GM12878 (cell line): ENCODE data around the gene LRBA. TPM values are rescaled to one million over a fixed set of nuclear protein-coding genes. Genes with fewer than 3 reads are reported as not detected.

Experiments
- ATAC-seq: fragments of 200-7000 bp; cut with Tn5 transposase; 3 replicates; pipeline ENCODE4 v1.9.1; 2020; ENCODE audit warnings: mild to moderate bottlenecking, moderate library complexity
- BruUV-seq: library from RNA; stranded (reverse); fragments of 400-500 nt; replicated peaks from 2 replicates; lab custom pipeline; 2021; lab: Mats Ljungman, UMichigan
- CTCF ChIA-PET: fragments of 300-600 bp; sonication (Branson Sonifier 250); formaldehyde crosslinking; extraction: SDS; loops from one replicate; lab custom pipeline; 2021; ENCODE audit warnings: inconsistent platforms; lab: Yijun Ruan, JAX
- POLR2A ChIA-PET: fragments of 350-600 bp; formaldehyde crosslinking; extraction: SDS; loops from one replicate; lab custom pipeline; 2021; ENCODE audit warnings: inconsistent platforms; lab: Charles Lee
- RAD21 ChIA-PET: fragments of 300-600 bp; sonication (Branson Sonifier 250); formaldehyde crosslinking; loops from one replicate; lab custom pipeline; 2023; ENCODE audit warnings: antibody characterized with exemption; ENCODE audit not compliant: unreplicated experiment; lab: Charles Lee
- SMC1A ChIA-PET: fragments of 300-600 bp; sonication (Branson Sonifier 250); formaldehyde crosslinking; loops from one replicate; lab custom pipeline; 2023; ENCODE audit not compliant: unreplicated experiment, uncharacterized antibody; lab: Charles Lee
- DNase-seq: peaks from one replicate; pipeline ENCODE4 v3.0.0-alpha.2; 2011; ENCODE audit warnings: low read depth, low spot score
- FAIRE-seq: peaks from 3 replicates; lab custom pipeline; 2011; peaks lifted over from hg19 to GRCh38; lab: Jason Lieb, UNC
- H2AFZ ChIP-seq: 2 replicates; pipeline ENCODE4 v1.6.0; 2011; ENCODE audit warnings: low read depth, low read length, control low read depth; ENCODE audit not compliant: control insufficient read depth
- H3K27ac ChIP-seq: 2 replicates; pipeline ENCODE4 v1.5.1; 2011; ENCODE audit warnings: control low read depth; ENCODE audit not compliant: control insufficient read depth, insufficient read depth
- H3K27me3 ChIP-seq, 2 experiments: replicated peaks in 1 of 2; 2 replicates each; pipeline versions ENCODE4 v1.6.0 to v1.6.1; 2011; ENCODE audit warnings: low read length in 1 of 2; ENCODE audit not compliant: control insufficient read depth in 2 of 2, insufficient read depth in 2 of 2
- H3K36me3 ChIP-seq, 2 experiments: 2 replicates each; pipeline ENCODE4 v1.5.1; 2011; ENCODE audit warnings: low read length in 1 of 2; ENCODE audit not compliant: control insufficient read depth in 2 of 2, insufficient read depth in 2 of 2
- H3K4me1 ChIP-seq: 2 replicates; pipeline ENCODE4 v1.6.1; 2011; ENCODE audit warnings: mild to moderate bottlenecking, low read length, moderate library complexity, mixed read lengths; ENCODE audit not compliant: control insufficient read depth, insufficient read depth
- H3K4me2 ChIP-seq: 2 replicates; pipeline ENCODE4 v1.6.0; 2011; ENCODE audit warnings: control low read depth; ENCODE audit not compliant: control insufficient read depth, insufficient read depth
- H3K4me3 ChIP-seq: fragments of 200-600 bp; sonication (generic); 2 replicates; pipeline ENCODE4 v1.5.1; 2016
- H3K79me2 ChIP-seq: 2 replicates; pipeline ENCODE4 v1.6.0; 2011; ENCODE audit warnings: low read length; ENCODE audit not compliant: control insufficient read depth, insufficient read depth
- H3K9ac ChIP-seq: 2 replicates; pipeline ENCODE4 v1.8.0; 2011; ENCODE audit warnings: low read length, control low read depth, mixed read lengths; ENCODE audit not compliant: control insufficient read depth, insufficient read depth
- H3K9me3 ChIP-seq: replicated peaks from 3 replicates; pipeline ENCODE4 v1.5.1; 2011; ENCODE audit warnings: mild to moderate bottlenecking, low read length; ENCODE audit not compliant: control insufficient read depth, insufficient read depth
- H4K20me1 ChIP-seq: 2 replicates; pipeline ENCODE4 v1.6.0; 2011; ENCODE audit not compliant: control insufficient read depth, insufficient read depth
- BCL11A ChIP-seq: IDR thresholded peaks from 2 replicates; pipeline ENCODE4 v1.6.1; 2011; ENCODE audit warnings: low read depth, low read length
- CEBPB ChIP-seq, 2 experiments: fragments of 150-350 bp in 1 of 2; IDR thresholded peaks; 2 replicates each; pipeline ENCODE4 v1.6.1; 2012 to 2014; ENCODE audit warnings: low read depth in 2 of 2, low read length in 2 of 2, borderline replicate concordance in 1 of 2, inconsistent platforms in 1 of 2
- HDAC2 ChIP-seq: fragments of 200-600 bp; sonication (generic); IDR thresholded peaks from 2 replicates; pipeline ENCODE4 v1.6.1; 2017
- KAT2A ChIP-seq: conservative IDR thresholded peaks from 2 replicates; pipeline ENCODE4 v1.6.1; 2011; ENCODE audit warnings: low read depth, low read length; ENCODE audit not compliant: control insufficient read depth
- LARP7 ChIP-seq: fragments of 450-650 bp; IDR thresholded peaks from 2 replicates; pipeline ENCODE4 v1.6.1; 2017; ENCODE audit warnings: mild to moderate bottlenecking
- MAX ChIP-seq: IDR thresholded peaks from 2 replicates; pipeline ENCODE4 v1.6.1; 2012; ENCODE audit warnings: low read depth, low read length, improper control_type of control experiment
- MEF2A ChIP-seq: IDR thresholded peaks from 2 replicates; pipeline ENCODE4 v1.6.1; 2011; ENCODE audit warnings: low read depth, mild to moderate bottlenecking, low read length, moderate library complexity; ENCODE audit not compliant: insufficient read depth
- NKRF ChIP-seq: fragments of 450-650 bp; conservative IDR thresholded peaks from 2 replicates; pipeline ENCODE4 v1.6.1; 2017; ENCODE audit warnings: mild to moderate bottlenecking, moderate library complexity
- RB1 ChIP-seq: fragments of 450-650 bp; formaldehyde crosslinking; IDR thresholded peaks from 2 replicates; pipeline ENCODE4 v1.6.1; 2017; ENCODE audit warnings: mild to moderate bottlenecking, borderline replicate concordance
- WGBS: methylation state at CpG from one replicate; pipeline ENCODE4 v1.1.6; 2016; ENCODE audit warnings: low lambda C conversion rate; ENCODE audit not compliant: insufficient replicate concordance, insufficient coverage; ENCODE audit errors: missing lambda C conversion rate; 5-methylcytosine and 5-hydroxymethylcytosine counted together
- in situ Hi-C: fragments of 300-500 bp; cut with MboI; formaldehyde crosslinking; loops from 9 replicates; pipeline ENCODE4 v1.14.3; 2018; ENCODE audit warnings: mixed read lengths
- intact Hi-C: fragments of 100-400 bp; cut with micrococcal nuclease; formaldehyde crosslinking; loops from one replicate; pipeline ENCODE4 v1.14.2; 2022; ENCODE audit not compliant: unreplicated experiment
- polyA plus RNA-seq, 11 experiments: library from polyadenylated mRNA; depleted of rRNA in 4 of 11; unstranded in 6 of 11; stranded (reverse) in 5 of 11; fragments of >200 nt; fragmentation: Nextera tagmentation in 4 of 11; fragmentation: Illumina TruSeq in 1 of 11; extraction: Ambion mirVana in 4 of 11; extraction: Trizol in 1 of 11; gene quantifications; 1 replicate in 1 of 11; 2 replicates in 10 of 11; pipeline versions ENCODE4 v1.2.1 to v1.2.3, GENCODE V29; 2011 to 2016; ENCODE audit warnings: inconsistent platforms in 2 of 11, missing spikeins in 2 of 11, low read depth in 1 of 11
- small RNA-seq: library from RNA; depleted of rRNA; stranded (forward); fragments of <200 nt; gene quantifications from one replicate; pipeline ENCODE3, GENCODE V24; 2014
- total RNA-seq, 4 experiments: library from RNA; depleted of rRNA in 3 of 4; stranded (reverse); fragments of >200 nt in 3 of 4; fragmentation: Illumina TruSeq in 1 of 4; extraction: Trizol in 1 of 4; gene quantifications; 2 replicates each; pipeline versions ENCODE4 v1.2.1 to v1.2.3, GENCODE V29; 2013 to 2021

The LRBA gene
- total and polyA plus RNA-seq, 10 of the 15 experiments (the other 5 are each of a cell fraction or from before 2014, with no cell fraction given): 20.3 to 93.4 (median 55.0) TPM

GRCh38 chr4:150215601-150216000 is 799.5 kb downstream of the LRBA start:
- no peak for FAIRE-seq
- POLR2A ChIA-PET: no interaction called here
- Histone ChIP-seq H3K4me2 (no peak overlapping the region), H2AFZ (no peak overlapping the region), H3K79me2 (no peaks in the 10 kb centered on the region), H3K9ac (no peak overlapping the region), H3K27me3 (peaks cover 0 to 2% of the 10 kb centered on the region in 2 experiments; a peak in 1 of 4 replicates), H3K4me3 (no peak overlapping the region), H3K4me1 (no peaks in the 10 kb centered on the region), H4K20me1 (no peaks in the 10 kb centered on the region), H3K36me3 (no peaks in the 10 kb centered on the region), H3K27ac (no peak overlapping the region), H3K9me3 (no peaks in the 10 kb centered on the region)
- CTCF ChIA-PET: no interaction called here
- no TSS peak for BruUV-seq
- in situ Hi-C loops: loop anchor here (5.0 kb wide), 1 partner anchor 198 kb away; no protein-coding TSS in a partner anchor
- ATAC-seq: no peak
- TF ChIP-seq MAX: no peak
- TF ChIP-seq RB1: no peak
- TF ChIP-seq KAT2A: no peak
- no peak for TF ChIP-seq NKRF
- no peak for TF ChIP-seq CEBPB (IDR thresholded peaks at IDR 0.05; ENCODE audit: borderline replicate concordance in 1 of 2, low read depth in 2 of 2, low read length in 2 of 2)
- TF ChIP-seq MEF2A: no peak
- no peak for TF ChIP-seq BCL11A
- no peak for TF ChIP-seq LARP7
- no peak for TF ChIP-seq HDAC2
- intact Hi-C loops: no loop called here
- no peak for DNase-seq
- 29% methylated on average over 3 of the region's 3 CpGs for WGBS
- RAD21 ChIA-PET: no interaction called here
- SMC1A ChIA-PET: no interaction called here

Small RNAs within 50 kb of the gene (small RNA-seq; reads per million reads assigned to genes)
- not detected for gene RNA5SP168

Other genes with a start within 250 kb of the LRBA start
- gene RPS3A, start 84.3 kb upstream of the LRBA start, total RNA-seq (2014; rRNA removed): 2,490 and 2,970 TPM in 2 replicates
- 4,035 and 4,105 TPM in 2 replicates for gene RPS3A, start 84.3 kb upstream of the LRBA start, total RNA-seq (2014; rRNA removed; fragmentation: Illumina TruSeq; extraction: Trizol)
- gene RPS3A, start 84.3 kb upstream of the LRBA start, total RNA-seq (2021): 2,962 and 3,106 TPM in 2 replicates
- 5,827 and 8,647 TPM in 2 replicates for gene RPS3A, start 84.3 kb upstream of the LRBA start, polyA plus RNA-seq (2011; rRNA removed)
- 3,671 and 4,649 TPM in 2 replicates for gene RPS3A, start 84.3 kb upstream of the LRBA start, polyA plus RNA-seq (2014; fragmentation: Illumina TruSeq; extraction: Trizol)
- gene RPS3A, start 84.3 kb upstream of the LRBA start, polyA plus RNA-seq (2014; fragmentation: Nextera tagmentation; extraction: Ambion mirVana): 1,000 to 10,000 TPM; 5,081 to 5,756 TPM
- 2,593 and 3,382 TPM in 2 replicates for gene RPS3A, start 84.3 kb upstream of the LRBA start, polyA plus RNA-seq (2014; rRNA removed)
- gene RPS3A, start 84.3 kb upstream of the LRBA start, polyA plus RNA-seq (2016; fragmentation: Nextera tagmentation; extraction: Ambion mirVana): 1,000 to 10,000 TPM; 1,754 to 1,978 TPM